ENCODE results near the gene KRT12. TPM values are rescaled to one million over a fixed set of nuclear protein-coding genes. Genes with fewer than 3 reads are reported as not detected.

Gene KRT12
- total and polyA plus RNA-seq, 2 donors (not counting 1 experiment from before 2014, with no cell fraction given), result not detected

DNA sequence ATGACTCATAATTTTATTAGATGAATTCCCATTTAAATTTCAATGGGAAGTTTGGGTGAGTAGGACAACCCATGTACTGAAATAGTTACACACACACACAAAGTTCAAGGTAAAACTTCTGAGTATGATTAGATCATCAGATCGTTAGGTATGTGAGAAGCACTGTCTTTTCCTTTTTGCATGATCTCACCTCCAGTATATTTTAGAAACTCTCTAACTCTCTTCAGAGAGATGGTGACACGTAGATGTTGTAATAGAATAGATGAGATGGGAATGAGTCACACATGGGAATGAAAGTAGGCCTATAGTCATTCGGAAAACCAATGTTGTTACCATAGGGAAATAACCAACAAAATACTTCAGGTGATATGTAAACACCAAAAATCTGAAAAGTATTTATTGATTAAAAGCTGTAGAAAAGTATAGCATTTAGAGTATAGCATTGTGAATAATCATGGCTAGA, 48.2 kb upstream of the KRT12 start:
- H3K9me3 ChIP-seq (ENCODE audit: control insufficient read depth, insufficient read depth, low read depth, low read length), result no peaks in the 10 kb centered on the region
- H3K27me3 ChIP-seq (ENCODE audit: control insufficient read depth, insufficient read depth, low read length), result no peaks in the 10 kb centered on the region
- no peak overlapping the region for H3K9ac ChIP-seq (ENCODE audit: insufficient read depth, low read length)
- H3K36me3 ChIP-seq (ENCODE audit: control insufficient read depth, insufficient read depth, low read length), result no peaks in the 10 kb centered on the region
- peak overlapping the region; percentile 80 for H3K27ac ChIP-seq (ENCODE audit: insufficient read depth, low read length)
- no peaks in the 10 kb centered on the region for H3K79me2 ChIP-seq (ENCODE audit: control insufficient read depth, insufficient read depth, low read length)
- H3K4me2 ChIP-seq (ENCODE audit: extremely low read depth, insufficient read depth, low read length), result peak overlapping the region; percentile 20
- no peak overlapping the region for H3K4me3 ChIP-seq (replicated peaks in 1 of 4; ENCODE audit: control extremely low read depth in 1 of 4, insufficient read depth in 1 of 4, low read depth in 3 of 4, low read length in 4 of 4)
- no peaks in the 10 kb centered on the region for H4K20me1 ChIP-seq (ENCODE audit: control insufficient read depth, extremely low read depth, insufficient read depth, low read length)
- no peak overlapping the region for H2AFZ ChIP-seq (ENCODE audit: low read length)
- peaks cover 14% of the 10 kb centered on the region for H3K4me1 ChIP-seq (ENCODE audit: control insufficient read depth, extremely low read depth, insufficient read depth, low read length)
- DNase-seq (ENCODE audit: low read depth in 2 of 2), result peak; percentile 74 to 99
- TF ChIP-seq, protein P1, sequence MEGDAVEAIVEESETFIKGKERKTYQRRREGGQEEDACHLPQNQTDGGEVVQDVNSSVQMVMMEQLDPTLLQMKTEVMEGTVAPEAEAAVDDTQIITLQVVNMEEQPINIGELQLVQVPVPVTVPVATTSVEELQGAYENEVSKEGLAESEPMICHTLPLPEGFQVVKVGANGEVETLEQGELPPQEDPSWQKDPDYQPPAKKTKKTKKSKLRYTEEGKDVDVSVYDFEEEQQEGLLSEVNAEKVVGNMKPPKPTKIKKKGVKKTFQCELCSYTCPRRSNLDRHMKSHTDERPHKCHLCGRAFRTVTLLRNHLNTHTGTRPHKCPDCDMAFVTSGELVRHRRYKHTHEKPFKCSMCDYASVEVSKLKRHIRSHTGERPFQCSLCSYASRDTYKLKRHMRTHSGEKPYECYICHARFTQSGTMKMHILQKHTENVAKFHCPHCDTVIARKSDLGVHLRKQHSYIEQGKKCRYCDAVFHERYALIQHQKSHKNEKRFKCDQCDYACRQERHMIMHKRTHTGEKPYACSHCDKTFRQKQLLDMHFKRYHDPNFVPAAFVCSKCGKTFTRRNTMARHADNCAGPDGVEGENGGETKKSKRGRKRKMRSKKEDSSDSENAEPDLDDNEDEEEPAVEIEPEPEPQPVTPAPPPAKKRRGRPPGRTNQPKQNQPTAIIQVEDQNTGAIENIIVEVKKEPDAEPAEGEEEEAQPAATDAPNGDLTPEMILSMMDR (conservative IDR thresholded peaks at IDR 0.05 in 1 of 2, IDR thresholded peaks at IDR 0.05 in 1 of 2; ENCODE audit: low read depth in 1 of 2, low read length in 2 of 2), result no peak
- no peak for TF ChIP-seq EZH2 (IDR thresholded peaks at IDR 0.05; ENCODE audit: low read length, missing control alignments)

DNA sequence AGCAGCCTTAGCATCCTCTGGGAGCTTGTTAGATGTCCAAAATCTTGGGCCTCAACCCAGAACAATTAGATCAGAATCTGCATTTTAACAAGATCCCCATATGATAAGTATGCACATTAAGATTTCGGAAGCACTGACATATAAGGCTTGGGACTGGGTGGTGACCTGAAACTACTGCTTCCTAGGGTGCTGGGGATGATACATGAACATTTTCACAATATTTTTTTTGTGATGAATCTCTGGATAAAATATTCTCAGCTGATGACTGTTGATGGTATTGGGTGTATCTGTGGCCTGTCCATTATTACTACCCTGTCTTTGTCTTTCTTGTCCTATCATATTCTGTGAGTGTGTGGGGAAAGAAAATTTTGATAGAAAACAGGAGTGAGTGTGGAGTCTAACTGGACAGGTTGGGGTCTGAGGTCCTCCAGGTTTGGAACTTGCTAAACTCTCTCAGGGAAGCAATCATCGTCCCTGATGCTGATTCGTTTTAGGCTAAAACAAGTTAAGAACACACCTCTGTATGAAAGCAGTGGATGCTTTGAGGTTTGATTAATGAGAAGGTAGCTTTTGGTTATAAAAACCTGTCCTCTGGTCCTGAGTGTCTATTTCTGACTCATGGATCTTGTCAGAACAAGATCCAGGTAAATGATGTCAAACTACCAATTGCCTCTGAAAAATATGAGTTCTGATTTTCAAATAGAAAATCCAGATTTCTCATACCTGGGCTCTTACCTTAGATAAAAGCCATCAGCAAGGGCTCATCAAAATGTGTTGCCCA, 47.2 kb upstream of the KRT12 start:
- Histone ChIP-seq H3K27me3 (ENCODE audit: control insufficient read depth, insufficient read depth, low read length) (no peaks in the 10 kb centered on the region), H3K4me3 (replicated peaks in 1 of 4; ENCODE audit: control extremely low read depth in 1 of 4, insufficient read depth in 1 of 4, low read depth in 3 of 4, low read length in 4 of 4) (no peak overlapping the region), H3K9me3 (ENCODE audit: control insufficient read depth, insufficient read depth, low read depth, low read length) (no peaks in the 10 kb centered on the region), H3K27ac (ENCODE audit: insufficient read depth, low read length) (peak overlapping the region; percentile 80), H3K4me2 (ENCODE audit: extremely low read depth, insufficient read depth, low read length) (no peak overlapping the region), H3K79me2 (ENCODE audit: control insufficient read depth, insufficient read depth, low read length) (no peaks in the 10 kb centered on the region), H3K4me1 (ENCODE audit: control insufficient read depth, extremely low read depth, insufficient read depth, low read length) (peaks cover 20% of the 10 kb centered on the region), H3K9ac (ENCODE audit: insufficient read depth, low read length) (no peak overlapping the region), H2AFZ (ENCODE audit: low read length) (no peak overlapping the region), H3K36me3 (ENCODE audit: control insufficient read depth, insufficient read depth, low read length) (no peaks in the 10 kb centered on the region), H4K20me1 (ENCODE audit: control insufficient read depth, extremely low read depth, insufficient read depth, low read length) (no peaks in the 10 kb centered on the region)
- no peak for DNase-seq (ENCODE audit: low read depth in 2 of 2)
- TF ChIP-seq, protein P1 (conservative IDR thresholded peaks at IDR 0.05 in 1 of 2, IDR thresholded peaks at IDR 0.05 in 1 of 2; ENCODE audit: low read depth in 1 of 2, low read length in 2 of 2), result no peak
- no peak for TF ChIP-seq EZH2 (IDR thresholded peaks at IDR 0.05; ENCODE audit: low read length, missing control alignments)

DNA sequence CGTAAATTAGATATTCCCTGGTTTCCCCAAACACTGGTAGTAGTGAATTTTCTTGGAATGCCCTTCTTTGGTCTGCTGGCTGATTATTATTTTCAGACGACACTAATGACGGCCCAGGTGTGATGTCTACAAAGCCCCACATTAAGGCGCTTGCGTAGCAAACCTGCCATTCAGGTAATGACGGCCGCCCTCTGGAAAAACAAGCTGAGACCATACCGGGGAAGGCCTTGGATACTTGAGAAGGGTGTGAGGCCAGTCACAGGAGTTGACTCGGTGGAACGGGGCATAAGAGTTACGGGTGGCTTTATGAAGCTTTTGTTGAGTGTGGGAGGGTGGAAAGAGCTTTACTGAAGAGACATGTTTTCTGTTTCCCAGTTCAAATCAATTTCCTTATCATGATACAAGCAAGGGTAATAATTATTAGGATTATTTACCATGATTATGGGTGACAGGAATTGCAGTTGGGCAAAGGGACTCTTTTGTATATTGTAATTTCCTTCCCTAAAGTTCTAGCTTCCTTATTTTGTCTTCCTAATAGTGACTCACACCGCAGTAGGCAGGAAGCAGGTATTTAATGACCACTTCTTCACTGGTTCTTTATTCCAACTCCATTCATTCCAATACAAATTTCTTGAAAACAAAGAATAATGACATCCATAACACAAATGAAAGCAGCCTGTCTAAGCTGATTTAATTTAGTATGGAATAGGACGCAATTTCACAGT, 45.6 kb upstream of the KRT12 start:
- Histone ChIP-seq H4K20me1 (ENCODE audit: control insufficient read depth, extremely low read depth, insufficient read depth, low read length) (no peaks in the 10 kb centered on the region), H3K36me3 (ENCODE audit: control insufficient read depth, insufficient read depth, low read length) (no peaks in the 10 kb centered on the region), H3K79me2 (ENCODE audit: control insufficient read depth, insufficient read depth, low read length) (no peaks in the 10 kb centered on the region), H3K4me3 (replicated peaks in 1 of 4; ENCODE audit: control extremely low read depth in 1 of 4, insufficient read depth in 1 of 4, low read depth in 3 of 4, low read length in 4 of 4) (no peak overlapping the region), H3K9ac (ENCODE audit: insufficient read depth, low read length) (no peak overlapping the region), H3K27me3 (ENCODE audit: control insufficient read depth, insufficient read depth, low read length) (no peaks in the 10 kb centered on the region), H3K9me3 (ENCODE audit: control insufficient read depth, insufficient read depth, low read depth, low read length) (no peaks in the 10 kb centered on the region), H3K27ac (ENCODE audit: insufficient read depth, low read length) (no peak overlapping the region), H3K4me1 (ENCODE audit: control insufficient read depth, extremely low read depth, insufficient read depth, low read length) (peaks cover 20% of the 10 kb centered on the region), H3K4me2 (ENCODE audit: extremely low read depth, insufficient read depth, low read length) (no peak overlapping the region), H2AFZ (ENCODE audit: low read length) (no peak overlapping the region)
- no peak for TF ChIP-seq EZH2 (IDR thresholded peaks at IDR 0.05; ENCODE audit: low read length, missing control alignments)
- TF ChIP-seq, protein P1 (conservative IDR thresholded peaks at IDR 0.05 in 1 of 2, IDR thresholded peaks at IDR 0.05 in 1 of 2; ENCODE audit: low read depth in 1 of 2, low read length in 2 of 2), result no peak
- no peak for DNase-seq (ENCODE audit: low read depth in 2 of 2)
